Measurements from ENCODE around the gene LYL1.

Gene LYL1

DNA sequence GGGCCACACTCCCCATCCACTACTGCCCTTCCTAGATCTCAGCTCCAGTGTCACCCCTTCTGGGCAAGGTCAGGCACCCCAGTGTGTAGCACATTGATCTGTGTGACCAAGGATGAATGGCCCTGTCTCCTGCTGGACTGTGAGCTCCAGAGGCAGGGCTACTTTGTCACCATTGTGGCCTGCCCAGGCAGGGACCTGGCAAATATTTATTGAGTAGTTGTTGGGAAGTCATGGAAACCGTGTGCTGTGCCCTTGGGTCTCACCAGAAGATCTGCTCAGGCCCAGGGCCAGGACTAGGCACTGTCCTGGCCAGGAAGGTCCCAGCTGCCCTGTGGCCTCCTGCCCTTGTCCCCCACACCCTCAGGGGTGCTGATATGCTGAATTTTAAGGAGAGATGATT lies 25.9 kb upstream of the LYL1 start:
- no peak for DNase-seq

DNA sequence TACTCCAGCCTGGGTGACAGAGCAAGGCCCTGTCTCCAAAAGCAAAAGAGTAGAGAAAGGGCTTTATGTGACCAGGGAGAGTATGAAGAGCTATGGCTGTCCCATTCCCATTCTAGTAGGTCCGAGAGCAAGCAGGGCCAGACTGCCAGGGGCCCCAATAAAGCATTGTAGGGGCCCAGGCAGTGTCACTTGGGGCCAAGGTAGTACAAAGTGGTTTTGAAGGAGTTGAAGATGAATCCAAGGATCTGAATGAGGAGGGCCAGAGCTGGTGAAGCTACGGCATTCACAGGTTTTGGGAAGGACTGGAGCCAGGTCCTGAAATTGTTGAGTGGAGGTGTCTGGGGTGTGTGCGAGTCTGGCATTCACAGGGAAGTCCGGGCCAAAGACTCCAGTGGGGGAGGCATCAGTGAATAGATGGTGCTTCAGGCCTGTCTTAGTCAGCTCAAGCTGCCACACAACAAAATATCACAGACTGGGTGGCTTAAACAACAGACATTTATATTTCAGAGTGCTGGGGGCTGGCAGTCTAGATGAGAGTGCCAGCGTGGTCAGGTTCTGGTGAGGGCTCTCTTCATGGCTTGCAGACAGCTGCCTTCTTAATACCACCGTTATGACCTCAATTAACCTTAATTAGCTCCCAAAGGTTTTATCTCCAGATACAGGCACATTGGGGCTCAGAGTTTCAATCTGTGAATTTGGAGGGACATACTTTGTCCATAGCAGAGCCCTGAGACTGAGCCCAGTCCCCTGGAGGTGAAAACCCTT lies 25.3 kb upstream of the LYL1 start:
- no peak for DNase-seq

DNA sequence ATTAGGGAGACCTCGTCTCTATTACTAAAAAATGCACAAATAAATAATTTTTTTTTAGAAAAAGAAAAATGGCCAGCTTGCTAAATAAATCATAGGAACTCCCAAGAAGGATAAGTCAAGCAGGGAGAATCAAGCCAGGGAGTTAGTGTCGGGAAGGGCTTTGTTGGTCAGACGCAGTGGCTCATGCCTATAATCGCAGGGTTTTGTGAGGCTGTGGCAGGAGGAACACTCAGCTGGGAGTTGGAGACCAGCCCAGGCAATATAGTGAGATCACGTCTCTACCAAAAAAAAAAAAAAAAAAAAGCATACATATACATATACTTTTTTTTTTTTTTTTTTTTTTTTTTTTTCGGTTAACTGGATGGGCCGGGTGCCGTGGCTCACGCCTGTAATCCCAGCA lies 24.4 kb upstream of the LYL1 start:
- DNase-seq: no peak

DNA sequence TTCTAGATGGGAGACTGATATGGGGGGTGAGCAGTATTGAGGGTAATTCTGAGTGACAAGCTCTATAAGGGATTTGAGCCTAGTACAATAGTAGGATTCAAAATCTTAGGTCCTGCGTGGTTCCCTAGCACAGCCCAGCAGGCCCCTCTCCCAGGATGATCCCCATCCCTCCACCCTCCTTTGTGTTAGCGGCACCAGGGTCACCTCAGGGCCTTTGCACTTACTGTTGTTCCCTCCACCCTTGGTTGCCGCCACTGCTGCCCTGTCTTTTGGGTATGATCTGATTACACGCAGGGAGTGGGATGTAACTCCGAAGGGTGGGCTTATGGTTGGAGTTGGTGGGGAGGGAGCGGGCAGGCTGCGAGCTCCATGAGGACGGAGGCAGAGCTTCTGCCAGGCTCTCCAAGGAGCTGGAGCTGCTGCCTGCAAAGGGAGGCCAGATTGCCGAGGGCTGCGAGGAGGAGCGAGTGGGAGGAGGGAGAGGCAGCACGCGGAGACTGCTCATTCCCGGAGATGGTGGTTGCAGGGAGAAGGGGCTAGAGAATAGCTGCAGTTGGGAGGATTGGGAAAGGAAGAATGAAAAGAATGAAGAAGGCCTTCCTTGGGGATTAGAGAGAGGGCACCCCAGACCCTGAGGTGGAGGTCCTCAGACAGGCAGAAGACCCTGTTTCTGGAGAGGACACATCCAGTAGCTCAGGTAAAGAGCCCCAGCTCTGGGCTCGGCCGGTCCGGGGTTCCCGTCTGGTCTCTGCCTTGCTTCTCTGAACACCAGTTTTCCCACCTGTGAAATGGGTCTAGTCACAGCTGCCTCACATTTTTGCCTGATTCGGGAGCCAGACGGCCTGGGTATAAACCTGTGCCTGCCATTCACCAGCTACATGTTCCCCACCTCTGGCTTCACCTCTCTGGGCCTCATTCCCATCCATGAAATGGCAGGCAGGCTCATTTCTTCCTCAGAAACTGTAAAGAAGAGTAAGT lies 20.6 kb upstream of the LYL1 start:
- no peak for DNase-seq

DNA sequence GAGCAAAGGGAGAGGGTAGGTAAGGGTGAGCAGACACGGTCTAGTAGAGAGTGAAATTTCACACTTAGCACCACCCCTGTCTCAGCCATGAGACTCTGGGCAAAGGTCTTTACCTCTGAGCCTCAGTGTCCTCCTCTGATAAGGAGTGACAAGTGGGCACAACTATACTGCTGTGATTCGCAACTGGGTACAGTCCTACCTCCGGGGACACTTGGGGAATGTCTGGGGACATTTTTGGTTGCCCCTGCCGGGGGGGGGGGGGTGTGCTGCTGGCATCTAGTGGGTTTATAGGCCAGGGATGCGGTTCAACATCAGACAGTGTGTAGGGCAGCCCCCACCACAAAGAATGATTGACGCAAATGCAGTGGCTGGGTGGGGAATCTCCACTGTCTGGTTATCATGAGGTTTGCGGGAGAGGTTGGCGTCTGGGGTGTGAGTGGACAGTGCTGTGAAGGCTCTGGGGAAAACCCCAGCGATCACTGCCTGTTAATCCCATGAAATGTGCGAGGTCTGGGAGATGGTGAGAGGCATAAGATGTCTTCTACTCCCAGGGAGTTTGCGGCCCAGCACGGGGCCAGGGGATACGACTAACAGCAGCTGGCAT lies 19.7 kb upstream of the LYL1 start:
- DNase-seq: no peak

DNA sequence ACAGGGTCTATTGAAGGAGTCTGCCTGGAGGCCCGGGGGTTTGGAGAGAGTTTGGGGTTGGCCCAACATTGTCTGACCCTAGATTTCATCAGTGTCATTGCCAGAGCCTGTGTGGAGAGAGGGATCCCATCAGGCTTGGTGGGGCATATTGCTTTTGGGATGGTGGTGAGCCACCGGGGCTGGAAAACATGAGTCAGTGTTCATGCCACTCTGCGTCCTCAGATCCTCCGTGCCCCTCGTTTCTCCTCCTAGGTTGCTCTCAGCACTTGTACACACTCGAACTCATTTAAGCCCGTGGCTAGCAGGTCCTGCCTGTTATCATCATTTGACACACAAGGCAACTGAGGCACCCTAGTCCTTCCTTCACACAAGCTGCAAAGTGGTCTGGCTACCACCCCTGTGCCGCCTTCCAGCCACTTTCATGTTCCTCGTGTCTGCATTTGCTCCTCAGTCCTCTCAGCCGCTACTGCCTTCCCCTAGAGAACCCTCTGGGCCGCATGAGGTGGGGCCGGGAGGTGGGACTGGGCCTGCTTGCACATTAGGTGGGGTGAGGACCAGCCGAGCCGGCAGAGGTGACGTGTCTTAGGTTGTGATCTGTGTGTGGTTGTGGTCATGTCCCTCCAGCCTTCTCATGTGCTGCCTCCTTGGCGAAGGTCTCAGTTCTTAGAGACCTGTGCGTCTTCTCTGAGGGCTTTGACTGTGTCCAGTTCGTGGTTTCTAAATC lies 19.1 kb upstream of the LYL1 start:
- DNase-seq: no peak

DNA sequence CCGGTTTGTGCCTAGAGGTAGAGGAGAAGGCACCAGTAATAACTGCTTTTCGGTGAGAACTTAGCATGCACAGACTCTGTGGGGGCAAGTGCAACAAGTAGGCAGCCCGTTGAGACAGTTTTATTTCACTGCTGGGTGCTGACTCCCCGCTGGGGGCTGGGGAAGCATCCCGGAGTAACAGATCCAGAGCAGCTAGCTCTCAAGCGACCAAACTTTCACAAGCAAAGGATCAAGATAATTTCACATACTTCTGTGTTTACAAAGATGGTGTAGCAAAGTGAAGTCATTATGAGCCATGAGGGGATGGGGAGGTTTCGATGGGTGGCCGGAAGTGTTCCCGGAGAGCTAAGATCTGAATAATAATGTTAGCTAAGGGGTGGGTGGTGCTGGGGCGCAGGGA lies 18.2 kb upstream of the LYL1 start:
- no peak for DNase-seq

DNA sequence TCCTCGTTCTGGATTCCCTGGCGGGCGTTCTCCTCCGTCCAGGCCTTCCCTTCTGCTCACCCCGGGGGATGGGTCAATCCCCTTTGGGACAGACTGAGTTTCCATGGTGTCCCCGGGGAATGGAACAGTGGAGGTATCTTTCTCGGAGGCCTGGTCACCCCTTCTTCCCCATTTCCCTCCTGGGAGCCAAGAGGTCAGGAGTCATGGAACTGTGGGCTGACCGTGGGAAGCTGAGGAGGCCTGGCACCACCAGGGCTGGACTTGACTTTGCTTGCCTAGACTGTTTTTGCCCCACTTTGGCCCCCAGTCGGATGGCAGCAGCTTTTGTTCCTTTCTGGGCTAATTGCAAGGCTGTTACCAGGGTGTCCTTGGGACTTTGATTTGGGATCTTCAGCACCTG lies 17.4 kb upstream of the LYL1 start:
- DNase-seq: no peak

DNA sequence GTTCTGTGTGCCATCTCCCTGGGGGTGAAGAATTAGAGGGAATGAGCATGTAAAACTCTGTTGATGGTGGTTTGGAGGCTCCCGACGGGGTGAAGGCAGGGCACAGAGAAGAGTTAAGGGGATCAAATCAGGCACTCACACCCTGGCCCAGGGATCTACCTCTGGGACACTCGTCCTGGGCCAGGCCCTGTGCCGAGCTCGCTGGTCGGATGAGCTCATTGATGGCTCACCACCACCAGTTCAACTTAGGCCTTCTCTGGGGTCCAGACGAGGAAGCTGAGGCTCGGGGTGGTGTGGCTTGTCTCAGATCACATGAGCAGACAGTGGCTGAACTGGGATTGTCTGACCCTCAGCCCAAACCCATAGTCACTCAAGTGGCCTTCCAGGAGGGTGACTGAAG lies 17.0 kb upstream of the LYL1 start:
- DNase-seq: no peak

DNA sequence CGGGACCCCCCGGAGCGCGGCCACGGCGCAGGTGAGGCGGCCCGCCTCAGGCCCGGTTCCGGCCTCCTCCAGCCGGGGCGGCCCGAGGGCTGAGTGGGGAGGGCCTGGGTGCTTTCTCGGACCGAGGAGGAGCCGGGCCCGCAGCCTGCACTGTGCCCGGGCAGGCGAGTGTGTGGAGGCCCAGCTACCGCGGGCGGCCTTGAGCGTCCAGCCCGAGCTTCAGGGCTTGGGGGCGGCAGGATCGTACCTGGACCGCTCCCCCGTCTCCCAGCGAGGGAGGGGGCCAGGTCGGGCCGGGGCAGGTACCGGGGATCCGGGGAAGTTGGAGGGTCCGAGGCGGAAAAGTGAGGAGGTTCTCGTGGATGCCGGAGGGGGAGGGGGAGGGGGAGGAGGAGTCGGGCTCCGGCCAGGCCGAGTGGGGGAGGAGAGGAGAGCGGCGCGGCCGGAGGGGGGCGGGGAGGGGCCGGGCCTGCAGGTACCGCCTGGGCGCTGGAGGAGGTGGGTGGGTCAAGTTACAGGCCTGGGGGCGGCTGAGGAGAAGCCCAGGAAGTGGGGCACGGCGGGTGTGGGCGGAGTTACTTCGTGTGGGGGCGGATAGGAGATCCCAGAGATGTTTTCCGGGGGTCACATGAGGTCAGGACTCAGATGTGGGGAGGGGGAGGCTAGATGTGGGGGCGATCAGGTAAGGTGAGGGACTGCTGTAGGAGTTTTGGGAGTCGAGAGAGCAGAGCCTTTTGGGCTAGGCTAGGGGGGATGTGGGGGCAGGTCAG lies 16.0 kb upstream of the LYL1 start:
- peak; percentile 73 for DNase-seq

DNA sequence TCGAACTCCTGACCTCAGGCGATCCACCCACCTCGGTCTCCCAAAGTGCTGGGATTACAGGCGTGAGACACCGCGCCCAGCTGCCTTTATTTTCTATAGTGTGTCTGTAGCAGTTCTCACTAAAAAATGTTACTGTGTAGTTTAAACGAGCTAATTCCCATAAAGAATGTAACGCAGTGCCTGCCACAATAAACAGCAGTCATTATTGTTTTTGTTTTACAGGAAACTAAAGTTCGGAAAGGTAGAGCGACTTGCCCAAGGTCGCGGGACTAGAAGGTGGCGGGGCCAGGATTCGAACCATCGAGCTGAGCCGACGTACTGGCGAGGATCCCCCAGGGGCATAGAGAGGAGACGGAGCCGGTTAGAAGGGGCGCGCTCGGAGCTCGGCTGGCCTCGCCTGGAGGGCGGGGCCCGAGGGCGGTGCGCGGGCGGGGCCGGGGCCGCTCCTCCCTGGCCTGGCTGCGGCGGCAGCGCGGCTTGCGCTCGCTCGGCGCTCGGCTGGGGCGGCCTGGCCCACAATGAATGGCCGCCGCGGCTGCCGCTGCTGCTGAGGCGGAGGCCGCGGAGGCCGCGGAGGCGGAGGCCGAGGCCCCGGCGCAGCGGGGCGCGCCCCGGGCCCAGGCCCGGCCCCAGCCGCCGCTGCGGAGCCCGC lies 15.2 kb upstream of the LYL1 start, which contains the start of gene NACC1:
NACC1 (plus strand) TSS at position 493 of the 652 bp plus-strand sequence. CDS start 16,944 bp downstream, outside the sequence.
- DNase-seq: peak; percentile 96

DNA sequence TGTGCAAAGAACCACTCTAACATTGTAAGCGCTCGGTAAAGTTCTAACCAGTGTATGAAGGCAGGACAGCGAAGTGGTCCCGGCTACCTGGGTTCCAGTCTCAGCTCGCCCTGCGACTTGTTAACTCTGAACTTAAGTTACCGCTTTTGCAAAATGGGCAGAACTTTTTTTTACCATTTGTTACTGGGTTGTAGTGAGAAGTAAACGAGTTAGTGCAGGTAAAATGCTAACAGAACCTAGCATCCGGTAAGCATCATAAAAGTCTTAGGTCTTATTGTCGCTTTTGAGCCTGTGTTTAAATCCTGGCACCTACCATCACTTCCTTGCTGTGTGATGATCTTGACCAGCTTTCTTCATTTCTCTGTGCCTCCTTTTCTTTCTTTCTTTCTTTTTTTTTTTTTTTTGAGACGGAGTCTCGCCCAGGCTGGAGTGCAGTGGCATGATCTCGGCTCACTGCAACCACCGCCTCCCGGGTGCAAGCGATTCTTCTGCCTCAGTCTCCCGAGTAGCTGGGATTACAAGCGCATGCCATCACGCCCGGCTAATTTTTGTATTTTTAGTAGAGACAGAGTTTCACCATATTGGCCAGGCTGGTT lies 14.6 kb upstream of the LYL1 start:
- DNase-seq: no peak

DNA sequence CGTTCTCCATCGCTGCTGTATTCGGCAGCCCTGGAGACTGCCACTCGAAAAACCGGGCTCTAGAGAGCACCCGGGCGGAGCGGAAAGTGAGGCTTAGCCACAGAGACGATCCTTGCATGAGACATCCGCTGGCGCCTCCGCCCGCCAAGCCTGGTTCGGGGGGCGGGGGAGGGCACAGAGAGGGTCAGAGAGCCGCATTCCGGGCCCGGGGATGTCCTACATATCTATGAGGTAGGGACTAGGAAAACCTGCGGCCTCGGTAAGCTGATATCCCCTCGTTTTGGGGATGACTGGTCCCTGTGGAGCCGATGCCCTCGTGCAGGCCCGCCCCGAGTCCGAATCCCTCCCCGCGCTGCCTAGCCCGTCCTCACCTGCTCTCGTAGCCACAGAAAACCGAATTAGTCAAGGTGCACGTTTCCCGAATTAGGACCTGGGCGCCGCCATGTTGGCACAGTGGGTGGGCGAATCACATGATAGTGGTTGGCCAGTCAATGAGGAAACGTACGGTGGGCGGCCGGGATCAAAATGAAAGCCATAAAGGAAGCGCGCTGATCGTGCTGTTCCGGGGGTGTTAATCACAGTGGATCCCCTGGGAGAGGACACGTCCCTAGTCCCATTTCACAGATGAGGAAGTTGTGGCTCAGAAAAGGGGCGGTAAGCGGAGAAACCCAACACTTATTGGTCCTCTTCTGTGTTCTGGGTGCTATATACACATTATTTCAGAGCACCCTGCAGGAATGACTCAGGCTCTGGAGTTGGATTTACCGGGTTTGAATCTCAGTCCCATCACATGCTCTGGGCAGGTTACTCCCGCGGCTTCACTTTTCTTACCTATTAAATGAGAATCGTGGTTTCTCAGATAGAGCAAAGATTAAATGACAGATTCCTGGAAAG lies 13.9 kb upstream of the LYL1 start, which contains the start of gene TRMT1:
TRMT1 (minus strand) TSS at position 459 of the 894 bp plus-strand sequence; CDS start at position 118, 341 bp downstream.
- DNase-seq: peak; percentile 97

DNA sequence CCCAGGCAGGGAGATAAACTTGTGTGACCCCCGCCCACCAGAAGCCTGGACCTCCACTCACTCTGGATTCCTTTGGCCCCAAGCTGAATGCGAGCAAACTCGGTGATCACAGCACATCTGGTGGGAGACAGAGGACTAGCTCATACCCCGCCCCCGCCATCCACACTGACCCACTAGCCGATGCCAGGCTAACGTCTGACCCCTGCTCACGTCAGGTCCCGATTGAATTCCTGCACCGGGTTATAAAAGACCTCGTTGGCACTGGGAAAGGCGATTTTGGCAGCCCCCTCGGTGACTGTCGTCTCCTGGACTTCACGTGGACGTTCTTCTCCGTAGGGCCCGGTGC lies 13.3 kb upstream of the LYL1 start:
- no peak for DNase-seq

DNA sequence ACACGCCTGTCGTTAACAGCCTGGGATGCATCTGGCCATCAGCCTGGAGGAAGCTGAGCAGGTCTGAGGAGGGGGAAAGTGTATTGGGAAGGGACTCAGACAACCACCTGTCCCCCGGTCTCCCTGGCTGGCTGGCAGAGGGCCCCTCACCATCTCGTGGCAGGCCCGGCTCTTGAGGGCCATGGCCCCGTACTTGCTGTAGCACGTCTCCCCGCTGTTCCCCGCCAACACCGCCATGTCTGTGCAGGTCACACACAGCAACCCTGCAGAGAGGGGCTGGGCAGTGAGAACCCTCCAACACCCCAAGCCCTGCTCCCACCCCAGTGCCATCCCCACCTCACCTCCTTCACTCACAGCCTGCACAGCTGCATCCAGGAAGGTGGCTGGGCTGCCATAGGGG lies 9.9 kb upstream of the LYL1 start:
- no peak for DNase-seq

DNA sequence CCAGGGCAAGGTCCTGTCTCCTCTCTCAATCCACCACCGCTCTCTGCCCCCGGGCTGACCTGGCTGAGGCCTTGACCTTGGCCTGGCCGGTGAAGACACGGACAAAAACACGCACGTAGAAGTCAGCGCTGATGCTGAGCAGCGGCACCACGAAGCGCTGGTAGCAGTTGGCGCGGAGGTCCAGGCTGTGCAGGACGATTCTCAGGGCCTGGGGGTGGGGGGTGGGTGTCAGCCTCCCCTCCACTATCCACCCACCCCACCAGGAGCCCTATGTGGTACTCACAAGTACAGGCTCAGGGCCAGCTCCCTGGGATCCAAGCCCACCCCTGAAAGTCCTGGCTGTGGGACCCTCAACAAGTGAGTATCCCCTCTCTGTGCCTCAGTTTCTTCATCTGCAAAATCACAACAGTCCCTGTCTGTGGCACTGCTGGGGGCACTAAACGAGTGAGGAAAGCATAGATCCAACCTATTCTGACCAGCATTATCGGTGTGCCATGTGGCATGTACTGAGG lies 7.5 kb upstream of the LYL1 start:
- DNase-seq: no peak

DNA sequence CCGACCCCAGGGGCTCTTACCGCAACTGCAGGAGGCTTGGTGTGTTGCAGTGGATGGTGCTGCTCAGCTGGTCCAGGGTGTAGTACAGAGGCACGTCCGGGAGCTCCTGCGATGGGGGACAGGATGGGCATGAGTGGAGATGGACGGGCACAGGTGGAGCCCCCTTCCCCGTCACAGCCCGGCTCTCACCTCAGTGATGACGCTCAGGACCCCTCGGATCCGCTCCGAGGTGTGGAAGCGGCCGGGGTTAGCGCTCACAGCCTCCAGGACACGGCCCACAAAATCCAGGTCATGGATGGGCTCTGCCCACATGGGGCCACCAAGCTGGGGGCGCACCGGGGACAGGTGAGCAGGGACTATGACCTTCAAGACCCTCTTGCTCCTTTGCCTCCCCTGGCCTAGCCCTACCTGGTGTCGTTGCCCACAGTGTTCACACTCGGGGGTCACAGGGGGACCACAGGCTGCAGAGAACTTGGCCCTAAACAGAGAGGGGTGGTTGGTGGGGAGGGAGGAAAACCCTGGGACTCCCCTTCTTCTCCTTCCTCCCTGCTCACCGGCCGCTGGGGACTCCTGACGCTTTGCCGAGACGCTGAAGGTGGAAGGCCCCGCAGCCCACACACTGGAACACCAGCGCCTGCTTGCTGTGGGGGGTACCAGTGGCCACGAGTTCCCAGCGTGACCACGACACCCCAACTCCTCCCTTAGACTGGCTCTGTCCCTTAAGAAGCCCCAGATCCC lies 6.9 kb upstream of the LYL1 start:
- no peak for DNase-seq

DNA sequence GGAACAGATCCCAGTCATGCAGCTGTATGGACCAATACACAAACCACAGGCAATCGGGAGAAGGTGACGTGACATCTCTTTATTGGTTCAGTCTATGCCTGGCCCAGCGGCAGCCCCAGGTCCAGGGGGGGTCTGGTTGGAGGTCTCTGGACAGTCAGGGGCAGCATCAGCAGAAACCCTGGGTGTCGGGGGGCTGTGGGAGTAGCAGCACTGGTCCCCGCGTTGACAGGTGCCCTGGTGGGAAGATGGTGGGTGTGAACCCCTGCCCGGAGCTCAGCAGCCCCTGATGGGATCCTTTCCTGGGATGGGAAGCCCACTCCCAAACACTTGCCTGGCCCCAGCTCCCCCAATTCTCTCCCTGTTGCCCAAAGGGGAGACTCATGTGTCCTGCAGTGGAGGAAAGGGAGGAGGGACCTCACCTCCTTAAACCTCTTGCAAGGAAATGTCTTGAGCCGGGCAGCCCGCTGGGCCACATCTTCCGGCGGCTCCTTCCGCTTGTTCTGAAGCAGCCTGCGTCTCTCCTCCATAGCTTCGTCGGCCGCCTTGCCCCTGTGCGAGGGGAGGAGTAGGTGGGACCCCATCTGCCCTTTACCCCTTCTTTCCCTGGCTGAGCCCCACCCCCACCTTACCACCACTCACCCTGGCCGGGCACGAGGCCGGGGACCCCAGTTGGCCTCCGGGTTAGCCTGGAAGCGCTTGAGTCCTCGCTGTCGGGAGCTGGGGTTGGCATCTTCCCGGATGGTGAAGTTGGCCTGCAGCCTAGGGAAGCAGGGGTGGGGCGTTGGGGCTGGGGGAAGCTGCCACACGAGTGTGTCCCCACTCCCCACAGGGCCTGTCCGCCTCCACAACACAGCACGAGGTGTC lies 2.4 kb upstream of the LYL1 start:
- peak; percentile 72 for DNase-seq

Measured in activated effector memory CD4-positive, alpha-beta T cell treated with anti-CD3 and anti-CD28 coated beads, Interleukin-2, amount 50 U/mL, for 16 hours (primary cell).